Neural cell (in vitro differentiated cells): ENCODE measurements around the gene LRRC57.

Experiments used
- EP300 ChIP-seq: fragments of 450-650 bp; conservative IDR thresholded peaks from 2 replicates; pipeline ENCODE4 v1.6.1; 2014; ENCODE audit warnings: antibody characterized with exemption, mild to moderate bottlenecking, moderate library complexity; ENCODE audit not compliant: poor library complexity, severe bottlenecking
- EZH2 ChIP-seq: fragments of 200-600, 300-800 bp; shearing (Covaris generic), sonication (generic); IDR thresholded peaks from 2 replicates; pipeline ENCODE4 v1.6.1; 2014; ENCODE audit warnings: antibody characterized with exemption, low read length, borderline replicate concordance, mild to moderate bottlenecking; ENCODE audit not compliant: insufficient read depth, poor library complexity, severe bottlenecking
- POLR2AphosphoS5 ChIP-seq: IDR thresholded peaks from 2 replicates; pipeline ENCODE4 v1.6.1; 2012
- SMC3 ChIP-seq: fragments of 450-650 bp; conservative IDR thresholded peaks from 2 replicates; pipeline ENCODE4 v1.6.1; 2014; ENCODE audit warnings: antibody characterized with exemption, mild to moderate bottlenecking, moderate library complexity; ENCODE audit not compliant: poor library complexity
- TF ChIP-seq, protein P1 (sequence below): fragments of 450-650 bp; IDR thresholded peaks from 2 replicates; pipeline ENCODE4 v1.5.1; 2014; ENCODE audit warnings: antibody characterized with exemption, mild to moderate bottlenecking, moderate library complexity; ENCODE audit not compliant: poor library complexity, severe bottlenecking

DNA sequence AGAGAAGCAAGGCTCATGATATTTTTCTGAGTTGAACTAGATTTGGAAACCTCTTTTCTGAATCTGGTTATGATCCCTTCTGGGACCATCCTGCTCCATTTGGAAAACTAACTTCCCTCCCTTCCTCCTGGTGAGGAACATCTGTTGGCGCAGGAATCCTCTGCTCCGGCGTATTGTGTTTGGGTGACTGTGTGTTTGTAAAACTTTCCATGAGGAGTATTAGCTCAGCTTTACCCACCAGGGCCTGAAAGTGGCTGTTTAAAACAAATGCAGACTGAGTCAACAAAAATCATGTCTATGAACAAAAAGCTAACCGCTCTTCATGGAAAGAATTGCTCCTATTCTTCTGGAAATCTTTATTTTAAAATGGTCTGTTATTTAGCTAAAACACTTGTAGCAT is 44.5 kb upstream of the LRRC57 start:
- TF ChIP-seq EZH2 (no peak), POLR2AphosphoS5 (no peak), EP300 (no peak), SMC3 (no peak)
- TF ChIP-seq, protein P1, sequence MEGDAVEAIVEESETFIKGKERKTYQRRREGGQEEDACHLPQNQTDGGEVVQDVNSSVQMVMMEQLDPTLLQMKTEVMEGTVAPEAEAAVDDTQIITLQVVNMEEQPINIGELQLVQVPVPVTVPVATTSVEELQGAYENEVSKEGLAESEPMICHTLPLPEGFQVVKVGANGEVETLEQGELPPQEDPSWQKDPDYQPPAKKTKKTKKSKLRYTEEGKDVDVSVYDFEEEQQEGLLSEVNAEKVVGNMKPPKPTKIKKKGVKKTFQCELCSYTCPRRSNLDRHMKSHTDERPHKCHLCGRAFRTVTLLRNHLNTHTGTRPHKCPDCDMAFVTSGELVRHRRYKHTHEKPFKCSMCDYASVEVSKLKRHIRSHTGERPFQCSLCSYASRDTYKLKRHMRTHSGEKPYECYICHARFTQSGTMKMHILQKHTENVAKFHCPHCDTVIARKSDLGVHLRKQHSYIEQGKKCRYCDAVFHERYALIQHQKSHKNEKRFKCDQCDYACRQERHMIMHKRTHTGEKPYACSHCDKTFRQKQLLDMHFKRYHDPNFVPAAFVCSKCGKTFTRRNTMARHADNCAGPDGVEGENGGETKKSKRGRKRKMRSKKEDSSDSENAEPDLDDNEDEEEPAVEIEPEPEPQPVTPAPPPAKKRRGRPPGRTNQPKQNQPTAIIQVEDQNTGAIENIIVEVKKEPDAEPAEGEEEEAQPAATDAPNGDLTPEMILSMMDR = no peak
